ENCODE results near the gene C11orf42. TPM values are rescaled to one million over a fixed set of nuclear protein-coding genes. Genes with fewer than 3 reads are reported as not detected.

The C11orf42 gene
- total RNA-seq, 1 experiment from 2014 or later = not detected

DNA sequence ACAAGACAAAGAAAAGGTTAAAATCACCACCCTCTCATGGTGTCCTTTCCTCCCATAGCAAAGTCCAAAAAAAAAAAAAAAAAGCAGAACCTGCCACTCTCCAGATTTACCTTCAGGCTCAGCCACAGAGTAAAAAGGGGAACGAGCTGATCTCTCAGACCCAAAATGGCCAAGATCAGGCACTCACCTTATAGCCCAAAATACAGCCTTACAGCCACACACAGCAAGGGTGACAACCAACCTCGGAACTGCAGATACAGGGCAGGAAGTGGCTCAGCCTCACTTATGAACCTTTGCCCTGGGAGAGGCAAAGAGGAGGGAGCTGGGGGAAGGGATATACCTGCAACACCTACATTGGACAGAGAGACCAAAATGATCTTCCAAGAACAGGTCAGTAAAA, 24.6 kb downstream of the C11orf42 start:
- Histone ChIP-seq H4K91ac (ENCODE audit: insufficient read length, low read depth, low read length) (no peak overlapping the region), H4K8ac (replicated peaks; ENCODE audit: insufficient read length, low read depth, low read length) (no peak overlapping the region), H2BK120ac (ENCODE audit: low read depth, low read length, poor library complexity, severe bottlenecking) (no peak overlapping the region), H3K79me2 (ENCODE audit: insufficient read depth, low read length) (peaks cover 13% of the 10 kb centered on the region; the same call in 1 of the 2 replicates), H3K56ac (ENCODE audit: insufficient read length, low read depth, low read length) (no peak overlapping the region), H3K27ac (ENCODE audit: insufficient read length, low read depth, low read length) (no peak overlapping the region), H2AK5ac (ENCODE audit: insufficient read length, low read length) (no peak overlapping the region), H2BK20ac (ENCODE audit: low read depth, low read length, poor library complexity, severe bottlenecking) (no peak overlapping the region), H3K4ac (ENCODE audit: low read depth, low read length) (no peak overlapping the region), H2BK12ac (ENCODE audit: insufficient read length, low read depth, low read length) (no peak overlapping the region), H3K14ac (ENCODE audit: insufficient read depth, low read length) (no peak overlapping the region), H2AFZ (ENCODE audit: low read length) (no peak overlapping the region), H3T11ph (ENCODE audit: low read length) (no peak overlapping the region), H3K79me1 (ENCODE audit: insufficient read depth, low read depth, low read length, poor library complexity, severe bottlenecking) (no peaks in the 10 kb centered on the region), H3K9me3 (ENCODE audit: control insufficient read depth, low read depth, low read length) (no peaks in the 10 kb centered on the region), H3K27me3 (ENCODE audit: insufficient read depth, low read length) (no peaks in the 10 kb centered on the region), H4K20me1 (ENCODE audit: control insufficient read depth, insufficient read depth, insufficient read length) (no peaks in the 10 kb centered on the region), H4K5ac (ENCODE audit: insufficient read length, low read depth, low read length) (no peak overlapping the region), H3K4me2 (ENCODE audit: insufficient read depth, insufficient read length, low read length) (no peak overlapping the region), H3K23ac (ENCODE audit: insufficient read length, low read depth, low read length) (no peak overlapping the region), H2BK15ac (ENCODE audit: low read depth, low read length) (no peak overlapping the region), H3K18ac (ENCODE audit: insufficient read length, low read depth, low read length) (no peak overlapping the region), H2BK5ac (ENCODE audit: insufficient read length, low read length) (no peak overlapping the region), H3K4me1 (ENCODE audit: insufficient read depth, low read length) (no peaks in the 10 kb centered on the region), H3K23me2 (ENCODE audit: insufficient read length, low read depth, low read length, poor library complexity, severe bottlenecking) (peaks cover 7% of the 10 kb centered on the region), H3K9ac (ENCODE audit: extremely low read depth, insufficient read length, low read length) (no peak overlapping the region)
- Mint-ChIP-seq H3K27ac (no peak overlapping the region), H3K27me3 (ENCODE audit: low read depth) (no peaks in the 10 kb centered on the region), H3K4me3 (no peak overlapping the region), H3K9me3 (no peaks in the 10 kb centered on the region), H3K36me3 (ENCODE audit: insufficient read depth in 1 of 3, low read depth in 3 of 3) (peaks cover 0 to 2% (median under 1%) of the 10 kb centered on the region in 3 experiments; a peak in 1 of 7 replicates), H3K4me1 (peaks cover 7 to 11% of the 10 kb centered on the region in 2 experiments)
- DNase-seq = no peak
- WGBS (ENCODE audit: extremely low coverage, insufficient read length, low lambda C conversion rate) = no CpG with 5 or more reads among the region's 2 CpGs
- TF ChIP-seq CTCF (conservative IDR thresholded peaks at IDR 0.05) = no peak
